HG03520 (cell line): ENCODE data around the gene AIG1.

Experiments
- ATAC-seq: cut with Tn5 transposase; IDR thresholded peaks from one replicate; pipeline ENCODE4 v1.9.1; 2021; ENCODE audit warnings: mild to moderate bottlenecking, moderate library complexity; ENCODE audit not compliant: unreplicated experiment

Gene AIG1

GRCh38 chr6:143349530-143349929 lies 288.8 kb downstream of the AIG1 start:
- no peak for ATAC-seq

- no peak for ATAC-seq
Measured at GRCh38 chr6:143356101-143356880, 295.6 kb downstream of the AIG1 start.

GRCh38 chr6:143357152-143357551 lies 296.5 kb downstream of the AIG1 start:
- ATAC-seq, result no peak

DNA sequence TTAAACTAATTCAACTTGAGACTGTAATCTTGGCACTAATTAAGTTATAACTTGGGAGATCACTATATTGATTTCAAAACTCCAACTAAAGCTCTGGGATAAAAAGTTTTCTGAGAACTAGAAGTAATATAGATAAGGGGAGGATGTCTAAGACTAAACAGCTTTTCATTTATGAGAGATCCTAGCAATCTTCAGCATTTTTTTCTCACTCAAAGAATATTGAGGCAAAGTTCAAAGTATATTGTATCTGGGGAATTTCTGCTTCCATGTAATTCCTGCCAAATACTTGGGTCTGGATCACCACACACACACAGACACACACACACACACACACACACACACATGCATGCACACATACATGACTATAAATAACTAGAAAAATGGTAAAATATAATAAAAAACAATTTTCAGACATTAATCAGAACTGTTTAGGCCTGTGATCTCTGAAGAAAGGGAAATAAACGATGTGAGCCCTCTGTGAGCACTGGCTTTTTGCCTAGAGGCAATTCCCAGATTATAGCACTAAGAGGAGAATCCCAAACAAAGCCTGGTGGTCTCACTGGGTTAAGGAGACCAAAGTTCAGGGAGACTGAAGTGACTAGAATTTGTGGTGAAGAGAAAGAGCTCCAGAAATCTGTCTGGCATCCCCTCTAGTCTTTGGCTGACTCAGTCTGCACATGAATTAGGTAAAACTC lies 297.0 kb downstream of the AIG1 start:
- ATAC-seq, result no peak

GRCh38 chr6:143361536-143362191 lies 301.0 kb downstream of the AIG1 start:
- no peak for ATAC-seq

DNA sequence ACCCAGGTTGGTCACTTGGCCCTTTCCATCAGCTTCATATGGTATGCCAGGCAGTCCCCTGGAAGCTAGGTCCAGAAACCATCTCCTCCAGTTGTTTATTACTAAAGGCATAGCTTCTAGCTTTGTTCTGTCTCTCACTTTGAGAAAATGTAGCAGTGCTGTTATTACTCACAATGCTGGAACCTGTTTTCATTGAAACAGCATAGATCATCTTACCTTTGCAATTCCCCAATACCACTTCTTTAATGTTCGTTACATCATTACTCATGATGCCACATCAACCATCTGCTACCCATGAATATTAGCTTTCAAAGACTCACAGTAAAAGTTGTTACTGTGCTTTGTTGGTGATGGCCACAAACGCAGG lies 301.5 kb downstream of the AIG1 start:
- ATAC-seq, result no peak

- no peak for ATAC-seq
Measured at GRCh38 chr6:143363299-143363698, 302.6 kb downstream of the AIG1 start.

DNA sequence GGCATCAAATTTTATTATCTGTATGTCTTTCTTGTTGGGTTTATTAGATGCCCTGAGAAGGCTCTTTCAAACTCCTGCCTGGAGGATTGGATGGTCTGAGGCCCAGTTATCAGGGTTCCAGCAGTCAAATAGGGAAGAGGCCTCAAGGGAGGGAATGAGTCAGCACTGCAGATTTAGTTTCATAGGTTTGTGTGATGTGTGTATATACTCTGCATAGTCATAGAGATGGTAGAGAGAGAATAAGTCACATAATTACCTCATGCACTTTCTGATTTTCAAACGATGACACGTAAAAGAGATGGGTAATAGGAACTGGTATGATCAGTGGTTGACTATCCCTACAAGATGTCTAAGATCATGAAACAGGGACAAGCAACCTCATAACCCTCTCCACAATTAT lies 307.7 kb downstream of the AIG1 start:
- ATAC-seq, result peak; percentile 100

- no peak for ATAC-seq
Measured at GRCh38 chr6:143369971-143370370, 309.3 kb downstream of the AIG1 start.

DNA sequence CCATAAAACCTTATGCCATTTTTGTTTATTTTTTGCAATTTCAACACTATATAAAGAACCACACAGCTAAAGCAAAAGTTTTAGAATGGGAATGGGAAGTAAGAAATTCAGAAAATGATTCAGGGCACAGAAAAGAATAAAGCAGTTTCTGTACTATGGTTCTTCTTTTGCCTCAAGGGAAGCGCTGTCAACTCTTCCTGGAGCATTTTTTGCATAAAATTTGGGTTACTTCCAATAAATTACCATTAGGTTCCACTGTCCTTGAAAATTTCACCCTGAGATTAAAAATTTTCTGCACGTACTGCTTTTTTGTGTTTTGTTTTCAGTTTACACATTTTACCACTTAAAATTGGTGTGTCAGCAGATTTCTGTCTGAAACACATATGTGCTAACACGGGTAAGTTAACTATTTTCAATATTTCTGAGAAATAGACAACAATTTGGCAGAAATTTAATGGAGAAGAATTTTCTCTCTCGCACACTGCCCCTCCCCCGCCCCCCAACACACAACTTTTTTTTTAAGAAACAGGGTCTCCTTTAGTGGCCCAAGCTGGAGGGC lies 310.2 kb downstream of the AIG1 start:
- ATAC-seq, result no peak

DNA sequence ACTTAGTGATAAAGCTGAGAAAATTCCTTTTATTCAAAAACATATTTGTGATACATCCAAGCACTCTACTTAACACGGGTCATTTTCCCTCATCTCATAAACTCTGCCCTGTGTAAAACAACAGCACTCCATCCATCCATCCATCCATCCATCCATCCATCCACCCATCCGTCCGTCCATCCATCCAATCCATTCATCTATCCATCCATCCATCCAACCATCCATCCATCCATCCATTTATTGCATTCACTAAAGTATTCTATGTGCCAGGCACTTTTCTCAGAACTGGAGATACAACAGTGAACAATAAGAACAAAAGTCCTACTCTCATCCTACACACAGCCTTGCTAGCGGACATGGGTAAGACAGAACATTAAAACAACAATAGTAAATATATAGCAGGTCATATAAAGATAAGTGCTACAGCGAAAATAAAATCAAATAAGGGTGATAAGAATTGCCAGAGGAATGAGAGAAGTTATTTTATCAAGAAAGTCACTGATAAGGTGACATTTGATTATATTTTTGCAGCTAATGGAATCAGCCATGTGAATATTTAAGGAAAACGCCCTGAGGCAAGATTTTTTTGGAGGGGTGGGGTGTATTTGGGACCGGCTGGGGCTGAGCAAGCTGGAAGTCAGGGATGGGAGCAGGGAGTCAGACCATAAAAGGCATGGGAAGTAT lies 311.7 kb downstream of the AIG1 start:
- no peak for ATAC-seq

GRCh38 chr6:143374014-143374413 lies 313.3 kb downstream of the AIG1 start:
- no peak for ATAC-seq

DNA sequence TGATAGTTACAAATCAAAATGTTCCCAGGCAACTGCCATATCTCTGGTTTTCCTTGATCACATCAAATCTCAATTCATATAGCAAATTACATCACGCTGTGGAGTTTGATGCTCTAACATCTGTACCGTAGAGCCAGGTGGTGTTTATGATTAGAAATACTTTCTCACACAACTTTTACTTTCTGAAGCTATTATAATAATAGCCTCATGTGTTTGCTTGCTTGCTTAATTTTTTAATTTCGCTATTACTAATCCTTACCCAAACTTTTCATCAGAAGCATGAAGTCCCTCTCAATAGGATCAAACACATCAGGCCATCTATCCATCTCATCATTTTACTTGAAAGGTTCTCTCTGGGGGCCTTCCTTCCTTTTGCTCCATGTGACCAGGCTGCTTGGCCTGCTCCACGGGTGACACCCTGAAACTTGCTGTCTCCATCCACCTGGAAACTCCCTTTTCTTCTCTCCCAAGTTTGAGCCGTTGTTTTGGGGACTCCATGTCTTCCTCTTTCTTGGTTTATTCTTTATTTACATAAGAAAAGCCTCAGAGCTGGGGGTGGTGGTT lies 314.4 kb downstream of the AIG1 start:
- ATAC-seq, result no peak

DNA sequence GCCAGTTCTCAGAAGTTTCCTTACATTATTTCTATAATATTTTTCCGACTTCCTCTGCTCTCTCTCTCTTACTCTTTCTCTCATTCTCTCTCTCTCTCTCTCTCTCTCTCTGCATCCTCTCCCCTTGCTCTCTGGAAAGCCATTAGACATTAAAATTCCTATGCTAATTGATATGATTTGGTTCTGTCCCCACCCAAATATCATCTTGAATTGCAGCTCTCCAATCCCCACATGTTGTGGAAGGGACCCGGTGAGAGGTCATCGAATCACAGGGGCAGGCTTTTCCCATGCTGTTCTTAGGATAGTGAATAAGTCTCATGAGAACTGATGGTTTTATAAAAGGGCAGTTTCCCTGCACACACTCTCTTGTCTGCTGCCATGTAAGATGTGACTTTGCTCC lies 315.7 kb downstream of the AIG1 start:
- ATAC-seq, result no peak

- no peak for ATAC-seq
Measured at GRCh38 chr6:143376861-143377260, 316.2 kb downstream of the AIG1 start.

DNA sequence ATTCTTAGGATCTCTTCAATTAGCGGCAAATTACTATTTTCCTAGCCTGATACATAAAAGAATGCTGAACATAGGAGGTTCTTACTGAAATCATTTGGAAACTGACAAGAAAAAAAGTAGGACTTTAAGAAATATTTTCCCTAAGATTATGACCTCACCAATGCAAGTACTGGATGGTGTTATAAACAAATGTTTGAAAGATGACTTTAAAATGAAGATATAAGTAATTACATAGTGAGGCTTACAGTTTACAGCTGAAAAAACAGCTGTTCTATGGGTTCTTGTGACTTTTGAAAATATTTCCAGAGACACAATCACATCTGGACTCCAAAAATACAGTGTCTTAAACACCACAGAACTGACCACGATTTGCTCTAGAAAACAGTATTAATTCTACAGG lies 324.9 kb downstream of the AIG1 start:
- ATAC-seq, result no peak

DNA sequence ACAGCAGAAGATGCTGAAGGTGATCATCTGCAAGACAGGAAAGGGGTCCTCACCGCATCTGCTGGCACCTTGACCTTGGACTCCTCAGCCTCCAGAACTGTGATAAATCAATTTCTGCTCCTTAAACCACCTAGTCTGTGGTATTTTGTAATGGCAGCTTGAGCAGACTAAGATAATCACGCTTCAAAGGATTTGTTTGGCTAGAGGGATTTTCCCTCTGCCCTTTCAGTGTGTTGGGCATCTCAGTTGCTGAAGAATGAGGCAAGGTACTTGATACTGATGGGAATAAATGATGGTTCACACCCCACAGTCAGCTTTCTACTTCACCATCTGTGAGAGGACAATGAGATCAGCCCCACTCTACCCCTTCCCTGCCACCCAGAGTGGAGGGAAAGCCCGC lies 329.6 kb downstream of the AIG1 start:
- no peak for ATAC-seq
